HG03565 (cell line): Measurements from ENCODE around the gene SERBP1.
"Not testable (repeated sequence)": the region's sequence is repeated elsewhere in the genome, so short reads cannot be mapped to it uniquely, and the experiment has no call there.

ENCODE experiments used
- ATAC-seq: cut with Tn5 transposase; IDR thresholded peaks from one replicate; pipeline ENCODE4 v1.9.1; 2021; ENCODE audit warnings: mild to moderate bottlenecking, moderate library complexity; ENCODE audit not compliant: unreplicated experiment

The SERBP1 gene

DNA sequence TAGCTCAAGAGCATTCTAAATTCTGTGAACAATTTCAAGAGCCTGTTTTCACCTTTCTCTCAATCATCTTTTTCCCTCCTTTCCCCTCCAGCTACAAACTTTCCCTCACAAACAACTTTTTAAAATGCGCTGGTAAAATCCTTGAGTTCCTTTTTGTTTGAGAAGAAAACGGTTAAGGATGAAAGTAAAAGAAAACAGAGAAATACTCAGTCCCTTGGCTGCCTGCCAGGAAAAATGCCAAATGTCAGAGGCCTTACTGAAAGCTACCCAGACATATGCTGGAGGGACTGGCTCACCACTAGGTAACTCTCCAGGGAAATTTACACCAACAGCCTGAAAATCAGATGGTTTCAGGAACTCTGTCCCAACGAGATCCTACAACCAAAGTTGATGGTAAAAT, 11.0 kb upstream of the SERBP1 start:
- ATAC-seq, result no peak

- ATAC-seq, result no peak
Measured at GRCh38 chr1:67440339-67440738, 10.1 kb upstream of the SERBP1 start.

GRCh38 chr1:67439277-67440029, 9.3 kb upstream of the SERBP1 start:
- no peak for ATAC-seq

- ATAC-seq, result no peak
Measured at GRCh38 chr1:67437961-67438360, 7.8 kb upstream of the SERBP1 start.

GRCh38 chr1:67436511-67437055, 6.4 kb upstream of the SERBP1 start:
- ATAC-seq, result no peak

DNA sequence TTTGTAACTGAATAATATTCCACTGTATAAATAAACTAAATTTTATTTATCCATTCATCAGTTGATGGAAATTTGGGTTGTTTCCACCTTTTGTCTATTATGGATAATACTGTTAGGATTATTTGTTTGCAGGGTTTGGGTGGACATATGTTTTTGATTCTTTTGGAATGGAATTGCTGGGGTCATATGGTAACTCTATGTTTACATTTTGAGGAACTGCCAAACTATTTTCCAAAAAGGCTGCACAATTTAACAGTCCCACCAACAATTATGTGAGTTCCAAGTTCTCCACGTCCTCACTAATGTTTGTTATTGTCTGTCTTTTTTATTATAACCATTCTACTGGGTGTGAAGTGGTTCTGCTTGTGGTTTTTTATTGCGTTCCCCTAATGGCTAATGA, 4.3 kb upstream of the SERBP1 start:
- ATAC-seq, result no peak

- no peak for ATAC-seq
Measured at GRCh38 chr1:67433837-67434236, 3.6 kb upstream of the SERBP1 start.

- no peak for ATAC-seq
Measured at GRCh38 chr1:67432745-67433144, 2.5 kb upstream of the SERBP1 start.

DNA sequence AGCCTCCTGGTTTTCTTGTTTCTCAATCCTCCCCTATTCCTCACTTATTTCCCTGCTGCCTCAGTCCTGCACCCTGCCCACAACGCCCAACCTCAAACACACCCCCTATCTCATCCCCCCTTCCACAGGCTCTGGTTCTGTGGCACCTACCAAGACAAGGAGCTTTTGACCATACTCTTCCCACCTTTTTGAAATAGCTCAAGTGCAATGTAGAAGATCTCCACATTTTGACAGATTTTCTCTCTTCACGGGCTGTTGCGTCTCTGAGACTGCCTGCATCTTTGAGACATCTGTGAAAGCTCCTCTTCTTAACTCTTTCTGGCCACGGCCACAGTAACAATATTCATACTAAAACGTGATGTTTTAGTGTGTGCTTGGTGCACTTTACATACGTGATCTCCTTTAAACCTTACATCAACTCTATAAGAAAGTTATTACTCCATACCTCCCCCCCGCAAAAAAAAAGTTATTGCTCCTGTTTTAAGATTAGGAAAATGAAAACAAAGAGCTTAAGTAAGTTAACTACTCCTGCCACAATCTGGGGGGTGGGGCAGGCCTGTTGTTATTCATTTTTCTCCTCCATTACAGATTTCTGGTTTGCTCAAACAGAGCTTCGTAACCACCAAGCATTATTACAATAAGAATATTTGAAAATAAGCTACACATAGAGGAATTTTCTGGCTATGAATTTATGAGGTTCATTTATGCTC, 1.8 kb upstream of the SERBP1 start:
- no peak for ATAC-seq

GRCh38 chr1:67431156-67431765, 1.1 kb upstream of the SERBP1 start:
- ATAC-seq, result no peak

GRCh38 chr1:67429528-67430357, 459 bp downstream of the SERBP1 start:
- no peak for ATAC-seq

DNA sequence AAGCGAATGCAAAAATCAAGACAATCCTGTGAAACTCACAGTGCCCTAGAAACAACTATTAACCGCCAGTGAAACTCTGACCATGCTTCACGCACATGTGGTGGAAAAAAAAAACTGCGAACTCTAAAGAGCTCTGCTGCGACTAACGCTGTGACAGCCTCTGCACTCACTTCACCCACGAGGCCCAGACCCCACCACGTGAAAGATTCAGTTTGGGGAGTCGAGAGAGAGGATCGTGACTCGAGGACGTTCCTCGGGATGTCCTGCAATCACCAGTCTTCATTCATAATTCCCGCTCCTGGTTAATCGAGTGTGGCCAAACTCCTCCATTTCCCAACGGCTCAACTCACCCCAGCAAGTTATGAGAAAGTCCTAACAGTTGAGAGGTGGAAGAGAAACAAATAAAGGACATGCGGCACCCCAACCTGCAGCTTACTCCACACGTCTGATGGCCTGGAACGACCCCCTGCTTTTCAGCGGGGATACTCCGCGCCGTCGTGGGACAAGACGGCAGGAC, 1.1 kb downstream of the SERBP1 start:
- ATAC-seq, result no peak

- no peak for ATAC-seq
Measured at GRCh38 chr1:67427947-67428346, 2.3 kb downstream of the SERBP1 start.

GRCh38 chr1:67427465-67427864, 2.7 kb downstream of the SERBP1 start:
- no peak for ATAC-seq

GRCh38 chr1:67420835-67421492, 9.2 kb downstream of the SERBP1 start:
- no peak for ATAC-seq

DNA sequence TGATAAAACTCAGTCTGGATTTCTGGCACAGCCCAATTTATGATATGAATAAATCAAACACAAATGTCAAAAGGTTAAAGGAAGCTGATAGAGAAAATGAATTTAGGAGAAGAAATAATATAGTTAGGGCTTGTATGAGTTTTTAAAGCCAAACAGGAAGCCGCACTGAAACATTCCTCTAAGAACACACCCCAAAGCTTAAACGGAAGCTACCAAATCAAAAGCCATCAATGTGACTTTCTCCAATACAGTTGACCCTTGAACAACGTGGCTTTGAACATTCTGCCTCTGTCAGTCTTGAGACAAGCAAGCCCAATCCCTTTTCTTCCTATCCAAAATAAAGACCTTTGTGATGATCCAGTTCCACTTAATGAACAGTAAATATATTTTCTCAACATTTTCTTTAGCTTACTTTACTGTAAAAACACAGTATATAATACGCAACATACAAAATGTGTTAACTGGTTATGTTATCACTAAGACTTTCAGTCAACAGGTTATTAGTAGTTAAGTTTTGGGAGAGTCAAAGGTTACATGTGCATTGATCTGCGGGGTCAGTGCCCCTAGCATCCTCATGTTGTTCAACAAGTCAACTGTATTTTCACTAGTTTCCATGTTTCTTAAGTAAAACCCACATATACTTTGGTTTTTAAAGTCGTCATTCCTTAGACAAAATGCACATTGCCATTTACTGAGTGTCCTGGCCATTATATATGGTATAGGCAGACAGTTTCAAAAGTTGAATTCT, 11.2 kb downstream of the SERBP1 start:
- ATAC-seq, result no peak

GRCh38 chr1:67417733-67418132, 12.5 kb downstream of the SERBP1 start:
- ATAC-seq, result not testable (repeated sequence)

- ATAC-seq, result no peak
Measured at GRCh38 chr1:67415041-67415440, 15.2 kb downstream of the SERBP1 start.

DNA sequence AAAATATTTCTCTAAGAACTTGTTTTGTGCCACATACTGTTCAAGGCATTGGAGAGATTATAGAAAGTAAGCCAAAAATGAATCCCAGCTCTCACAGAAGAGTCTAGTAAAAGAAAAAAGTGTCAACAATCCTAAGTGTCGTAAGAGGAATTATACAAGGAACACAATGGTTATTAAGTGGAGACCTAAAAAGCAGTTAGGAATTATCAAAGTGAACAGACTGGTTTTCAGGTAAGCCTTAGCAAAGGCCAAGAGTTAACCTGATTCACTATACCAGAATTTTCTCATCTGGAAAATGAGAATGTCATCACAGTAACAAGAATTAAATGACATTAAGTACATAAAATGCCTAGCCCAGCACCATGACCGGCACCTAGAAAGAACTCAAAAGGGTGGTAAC, 15.6 kb downstream of the SERBP1 start:
- ATAC-seq, result no peak
